C4-2B (cell line): ENCODE results near the gene EVC2.

Experiments
- ZFX ChIP-seq: fragments of 450-650 bp; IDR thresholded peaks from 2 replicates; pipeline ENCODE4 v1.6.1; 2017
- TF ChIP-seq, protein P1 (sequence below): fragments of 450-650 bp; conservative IDR thresholded peaks from 2 replicates; pipeline ENCODE4 v1.5.1; 2017; ENCODE audit warnings: mild to moderate bottlenecking

DNA sequence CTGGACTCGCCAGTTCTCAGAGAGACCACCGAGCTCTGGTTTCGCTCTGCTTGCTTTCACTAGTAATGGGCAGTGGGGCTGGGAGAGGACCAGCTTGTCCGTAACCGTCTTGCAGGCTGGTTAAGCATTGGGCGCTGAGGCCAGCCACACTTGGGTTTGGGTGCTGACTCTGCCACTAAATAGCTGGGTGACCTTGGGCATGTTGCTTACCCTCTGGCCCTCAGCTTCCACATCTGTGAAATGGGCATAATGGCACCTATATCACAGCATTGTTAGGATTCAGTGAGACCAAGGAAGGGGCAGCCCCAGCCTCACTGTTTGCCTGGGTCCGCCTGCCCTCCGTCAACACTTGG, 46.1 kb upstream of the EVC2 start:
- TF ChIP-seq, protein P1, sequence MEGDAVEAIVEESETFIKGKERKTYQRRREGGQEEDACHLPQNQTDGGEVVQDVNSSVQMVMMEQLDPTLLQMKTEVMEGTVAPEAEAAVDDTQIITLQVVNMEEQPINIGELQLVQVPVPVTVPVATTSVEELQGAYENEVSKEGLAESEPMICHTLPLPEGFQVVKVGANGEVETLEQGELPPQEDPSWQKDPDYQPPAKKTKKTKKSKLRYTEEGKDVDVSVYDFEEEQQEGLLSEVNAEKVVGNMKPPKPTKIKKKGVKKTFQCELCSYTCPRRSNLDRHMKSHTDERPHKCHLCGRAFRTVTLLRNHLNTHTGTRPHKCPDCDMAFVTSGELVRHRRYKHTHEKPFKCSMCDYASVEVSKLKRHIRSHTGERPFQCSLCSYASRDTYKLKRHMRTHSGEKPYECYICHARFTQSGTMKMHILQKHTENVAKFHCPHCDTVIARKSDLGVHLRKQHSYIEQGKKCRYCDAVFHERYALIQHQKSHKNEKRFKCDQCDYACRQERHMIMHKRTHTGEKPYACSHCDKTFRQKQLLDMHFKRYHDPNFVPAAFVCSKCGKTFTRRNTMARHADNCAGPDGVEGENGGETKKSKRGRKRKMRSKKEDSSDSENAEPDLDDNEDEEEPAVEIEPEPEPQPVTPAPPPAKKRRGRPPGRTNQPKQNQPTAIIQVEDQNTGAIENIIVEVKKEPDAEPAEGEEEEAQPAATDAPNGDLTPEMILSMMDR: no peak
- no peak for TF ChIP-seq ZFX
